ENCODE measurements around the gene COL15A1. TPM values are rescaled to one million over a fixed set of nuclear protein-coding genes. Genes with fewer than 3 reads are reported as not detected.

The COL15A1 gene
- total RNA-seq, 1 experiment from 2014 or later: 0.22 TPM

- H3K27ac Mint-ChIP-seq: no peak overlapping the region
- ChIA-PET POLR2A (no interaction called here), CTCF (no interaction called here)
- peaks cover 2% of the 10 kb centered on the region; the same call in 1 of the 2 replicates for H3K27me3 Mint-ChIP-seq (ENCODE audit: low read depth)
- peaks cover 47% of the 10 kb centered on the region for H3K9me3 Mint-ChIP-seq
- no peak for DNase-seq (ENCODE audit: low spot score)
- ATAC-seq: no peak
- TF ChIP-seq ZNF423 (CRISPR knock-in tag; IDR thresholded peaks at IDR 0.05) (no peak), ZNF416 (CRISPR knock-in tag; IDR thresholded peaks at IDR 0.05) (no peak), ZNF396 (CRISPR knock-in tag; IDR thresholded peaks at IDR 0.05; ENCODE audit: borderline replicate concordance) (no peak), MLX (CRISPR knock-in tag; IDR thresholded peaks at IDR 0.05) (no peak), FOXP4 (CRISPR knock-in tag; IDR thresholded peaks at IDR 0.05) (no peak), ARID4B (CRISPR knock-in tag; IDR thresholded peaks at IDR 0.05; ENCODE audit: borderline replicate concordance) (no peak), TP53 (CRISPR knock-in tag; IDR thresholded peaks at IDR 0.05) (no peak), GRHL2 (CRISPR knock-in tag; IDR thresholded peaks at IDR 0.05; ENCODE audit: insufficient replicate concordance, severe bottlenecking) (no peak), E2F5 (CRISPR knock-in tag; IDR thresholded peaks at IDR 0.05) (no peak), ZNF425 (CRISPR knock-in tag; conservative IDR thresholded peaks at IDR 0.05) (no peak), ERG (CRISPR knock-in tag; IDR thresholded peaks at IDR 0.05) (no peak)
- peaks cover 17% of the 10 kb centered on the region for H3K36me3 Mint-ChIP-seq
- no peak overlapping the region for H3K4me3 Mint-ChIP-seq
- H3K4me1 Mint-ChIP-seq: peaks cover 5% of the 10 kb centered on the region; the same call in 1 of the 2 replicates
These were observed 143.8 kb downstream of the COL15A1 start for GRCh38 chr9:99087462-99087861.

- ChIA-PET CTCF (no interaction called here), POLR2A (no interaction called here)
- H3K27ac Mint-ChIP-seq: no peak overlapping the region
- TF ChIP-seq TP53 (CRISPR knock-in tag; IDR thresholded peaks at IDR 0.05): no peak
- TF ChIP-seq TEAD1 (CRISPR knock-in tag; IDR thresholded peaks at IDR 0.05): no peak
- no peak for TF ChIP-seq ZBTB43 (CRISPR knock-in tag; IDR thresholded peaks at IDR 0.05)
- no peaks in the 10 kb centered on the region for H3K4me1 Mint-ChIP-seq
- H3K27me3 Mint-ChIP-seq (ENCODE audit: low read depth): no peaks in the 10 kb centered on the region
- H3K4me3 Mint-ChIP-seq: no peak overlapping the region
- no peak for ATAC-seq
- DNase-seq (ENCODE audit: low spot score): no peak
- H3K36me3 Mint-ChIP-seq: peaks cover 12% of the 10 kb centered on the region
- peaks cover 34% of the 10 kb centered on the region for H3K9me3 Mint-ChIP-seq
These were observed 146.8 kb downstream of the COL15A1 start for GRCh38 chr9:99090336-99091130.

Data from WTC11 (cell line).